ENCODE results near the gene INAFM2. TPM values are rescaled to one million over a fixed set of nuclear protein-coding genes. Genes with fewer than 3 reads are reported as not detected.
A peak's percentile ranks its signal among the peaks of the same experiment; 100 is the strongest.

INAFM2 gene
- total and polyA plus RNA-seq, 2 experiments from 2014 or later, result 18.1 to 32.7 TPM

GRCh38 chr15:40285554-40286011 is 37.9 kb upstream of the INAFM2 start (continued):
- no peak for TF ChIP-seq REST (IDR thresholded peaks at IDR 0.05; ENCODE audit: unreplicated experiment)

- Histone ChIP-seq H2AFZ (no peak overlapping the region), H3K79me2 (replicated peaks; ENCODE audit: insufficient read depth) (no peaks in the 10 kb centered on the region), H3K9me2 (ENCODE audit: insufficient read depth) (no peaks in the 10 kb centered on the region), H3K27me3 (ENCODE audit: insufficient read depth) (peaks cover 83% of the 10 kb centered on the region), H3K27ac (ENCODE audit: low read depth) (no peak overlapping the region), H3K4me1 (ENCODE audit: insufficient read depth) (peaks cover 25% of the 10 kb centered on the region), H3F3A (replicated peaks; ENCODE audit: low read depth) (peaks cover 13% of the 10 kb centered on the region; the same call in 1 of the 2 replicates), H3K4me2 (0 out of 2 replicates have a peak overlapping the region, but pooled peaks have one; percentile 40), H3K4me3 (no peak overlapping the region), H3K36me3 (ENCODE audit: insufficient read depth) (no peaks in the 10 kb centered on the region), H4K20me1 (replicated peaks; ENCODE audit: insufficient read depth) (no peaks in the 10 kb centered on the region)
- no peak overlapping the region for H3K27ac Mint-ChIP-seq
- H3K4me3 Mint-ChIP-seq, result no peak overlapping the region
- H3K9me3 Mint-ChIP-seq, result no peaks in the 10 kb centered on the region
- H3K4me1 Mint-ChIP-seq, result peaks cover 45% of the 10 kb centered on the region
- peaks cover 61% of the 10 kb centered on the region for H3K27me3 Mint-ChIP-seq (ENCODE audit: insufficient read depth, low read depth, poor library complexity)
- DNase-seq (ENCODE audit: low spot score), result no peak
- ATAC-seq, result no peak
- peaks cover 2% of the 10 kb centered on the region; the same call in 1 of the 3 replicates for H3K36me3 Mint-ChIP-seq (ENCODE audit: low read depth)
- TF ChIP-seq POLR2AphosphoS5 (IDR thresholded peaks at IDR 0.05; ENCODE audit: low read depth) (no peak), ZNF114 (CRISPR knock-in tag; IDR thresholded peaks at IDR 0.05) (no peak), EZH2phosphoT487 (IDR thresholded peaks at IDR 0.05; ENCODE audit: unreplicated experiment) (no peak), NANOG (IDR thresholded peaks at IDR 0.05; ENCODE audit: borderline replicate concordance) (no peak), EZH2 (IDR thresholded peaks at IDR 0.05; ENCODE audit: low read depth, unreplicated experiment) (no peak), STAT1 (IDR thresholded peaks at IDR 0.05; ENCODE audit: unreplicated experiment) (no peak), ZNF462 (CRISPR knock-in tag; IDR thresholded peaks at IDR 0.05) (no peak), ZNF331 (CRISPR knock-in tag; IDR thresholded peaks at IDR 0.05; ENCODE audit: low read depth) (no peak), JUNB (IDR thresholded peaks at IDR 0.05; ENCODE audit: unreplicated experiment) (no peak)
- TF ChIP-seq, protein P1, sequence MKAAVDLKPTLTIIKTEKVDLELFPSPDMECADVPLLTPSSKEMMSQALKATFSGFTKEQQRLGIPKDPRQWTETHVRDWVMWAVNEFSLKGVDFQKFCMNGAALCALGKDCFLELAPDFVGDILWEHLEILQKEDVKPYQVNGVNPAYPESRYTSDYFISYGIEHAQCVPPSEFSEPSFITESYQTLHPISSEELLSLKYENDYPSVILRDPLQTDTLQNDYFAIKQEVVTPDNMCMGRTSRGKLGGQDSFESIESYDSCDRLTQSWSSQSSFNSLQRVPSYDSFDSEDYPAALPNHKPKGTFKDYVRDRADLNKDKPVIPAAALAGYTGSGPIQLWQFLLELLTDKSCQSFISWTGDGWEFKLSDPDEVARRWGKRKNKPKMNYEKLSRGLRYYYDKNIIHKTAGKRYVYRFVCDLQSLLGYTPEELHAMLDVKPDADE (IDR thresholded peaks at IDR 0.05), result no peak
- TF ChIP-seq, protein P2, sequence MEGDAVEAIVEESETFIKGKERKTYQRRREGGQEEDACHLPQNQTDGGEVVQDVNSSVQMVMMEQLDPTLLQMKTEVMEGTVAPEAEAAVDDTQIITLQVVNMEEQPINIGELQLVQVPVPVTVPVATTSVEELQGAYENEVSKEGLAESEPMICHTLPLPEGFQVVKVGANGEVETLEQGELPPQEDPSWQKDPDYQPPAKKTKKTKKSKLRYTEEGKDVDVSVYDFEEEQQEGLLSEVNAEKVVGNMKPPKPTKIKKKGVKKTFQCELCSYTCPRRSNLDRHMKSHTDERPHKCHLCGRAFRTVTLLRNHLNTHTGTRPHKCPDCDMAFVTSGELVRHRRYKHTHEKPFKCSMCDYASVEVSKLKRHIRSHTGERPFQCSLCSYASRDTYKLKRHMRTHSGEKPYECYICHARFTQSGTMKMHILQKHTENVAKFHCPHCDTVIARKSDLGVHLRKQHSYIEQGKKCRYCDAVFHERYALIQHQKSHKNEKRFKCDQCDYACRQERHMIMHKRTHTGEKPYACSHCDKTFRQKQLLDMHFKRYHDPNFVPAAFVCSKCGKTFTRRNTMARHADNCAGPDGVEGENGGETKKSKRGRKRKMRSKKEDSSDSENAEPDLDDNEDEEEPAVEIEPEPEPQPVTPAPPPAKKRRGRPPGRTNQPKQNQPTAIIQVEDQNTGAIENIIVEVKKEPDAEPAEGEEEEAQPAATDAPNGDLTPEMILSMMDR (conservative IDR thresholded peaks at IDR 0.05; ENCODE audit: low read depth in 2 of 2), result no peak
These were observed 37.4 kb upstream of the INAFM2 start for GRCh38 chr15:40286061-40286532.

All from GM23338 (cell line).